HepG2 (cell line): Measurements from ENCODE around the gene FAM124A. TPM values are rescaled to one million over a fixed set of nuclear protein-coding genes. Genes with fewer than 3 reads are reported as not detected.

ENCODE experiments used
- ATAC-seq: fragments of 200-7000 bp; cut with Tn5 transposase; 3 replicates; pipeline ENCODE4 v1.9.1; 2020; ENCODE audit warnings: mild to moderate bottlenecking, moderate library complexity
- BruUV-seq: library from RNA; stranded (reverse); fragments of 400-500 nt; replicated peaks from 2 replicates; lab custom pipeline; 2021; lab: Mats Ljungman, UMichigan
- CTCF ChIA-PET: fragments of 300-600 bp; formaldehyde crosslinking; extraction: SDS; loops from one replicate; lab custom pipeline; 2021; ENCODE audit warnings: low total read pairs, inconsistent platforms, low intra/inter-chr PET ratio; lab: Yijun Ruan, JAX
- POLR2A ChIA-PET: fragments of 350-600 bp; sonication (Branson Sonifier 250); formaldehyde crosslinking; loops from one replicate; lab custom pipeline; 2020; ENCODE audit warnings: antibody characterized with exemption, inconsistent platforms; lab: Yijun Ruan, JAX
- DNase-seq: peaks from one replicate; pipeline ENCODE4 v3.0.0-alpha.2; 2015; ENCODE audit warnings: low spot score
- FAIRE-seq: peaks from 3 replicates; lab custom pipeline; 2011; peaks lifted over from hg19 to GRCh38; lab: Jason Lieb, UNC
- H2AFZ ChIP-seq: one replicate; pipeline ENCODE4 v1.6.1; 2011; ENCODE audit warnings: low read length, inconsistent platforms
- H3K27ac ChIP-seq: fragments of 300-600 bp; 3 replicates; pipeline ENCODE4 v1.8.0; 2011; ENCODE audit warnings: mixed run types, mild to moderate bottlenecking, mixed read lengths, low read length, inconsistent platforms; ENCODE audit not compliant: insufficient read depth; ENCODE audit errors: extremely low read length
- H3K27me3 ChIP-seq, 2 experiments: fragments of 200-600 bp in 1 of 2; 2 replicates in 1 of 2; 3 replicates in 1 of 2; pipeline versions ENCODE4 v1.6.0 to v1.8.0; 2011; ENCODE audit warnings: low read length in 2 of 2, mild to moderate bottlenecking in 2 of 2, moderate library complexity in 2 of 2, inconsistent platforms in 1 of 2; ENCODE audit not compliant: insufficient read depth in 2 of 2, control insufficient read depth in 1 of 2
- H3K36me3 ChIP-seq, 2 experiments: fragments of 200-600 bp in 1 of 2; replicated peaks in 1 of 2; 2 replicates in 1 of 2; 3 replicates in 1 of 2; pipeline versions ENCODE4 v1.5.1 to v1.8.0; 2011; ENCODE audit warnings: low read length in 2 of 2, inconsistent platforms in 1 of 2; ENCODE audit not compliant: insufficient read depth in 2 of 2, control insufficient read depth in 1 of 2
- H3K4me1 ChIP-seq: 2 replicates; pipeline ENCODE4 v1.5.1; 2012; ENCODE audit warnings: low read length, inconsistent platforms; ENCODE audit not compliant: insufficient read depth
- H3K4me2 ChIP-seq: 2 replicates; pipeline ENCODE4 v1.6.0; 2011; ENCODE audit warnings: low read depth, low read length, inconsistent platforms
- H3K4me3 ChIP-seq, 3 experiments: fragments of 200-600 bp in 1 of 3; sonication (generic), shearing (Covaris generic) in 1 of 3; replicated peaks in 1 of 3; 2 replicates each; pipeline ENCODE4 v1.5.1; 2011 to 2016; ENCODE audit warnings: low read length in 3 of 3, inconsistent platforms in 2 of 3, low read depth in 2 of 3, mild to moderate bottlenecking in 2 of 3, control low read depth in 1 of 3, mixed read lengths in 1 of 3; ENCODE audit not compliant: insufficient read depth in 1 of 3
- H3K79me2 ChIP-seq: one replicate; pipeline ENCODE4 v1.6.1; 2011; ENCODE audit warnings: low read length, inconsistent platforms; ENCODE audit not compliant: insufficient read depth
- H3K9ac ChIP-seq: 2 replicates; pipeline ENCODE4 v1.6.0; 2011; ENCODE audit warnings: mild to moderate bottlenecking, low read depth, low read length, inconsistent platforms; ENCODE audit not compliant: insufficient read depth
- H3K9me3 ChIP-seq: 2 replicates; pipeline ENCODE4 v1.5.1; 2012; ENCODE audit warnings: mild to moderate bottlenecking, low read length
- H4K20me1 ChIP-seq: 2 replicates; pipeline ENCODE4 v1.6.0; 2011; ENCODE audit warnings: inconsistent platforms, mild to moderate bottlenecking, low read length, moderate library complexity; ENCODE audit not compliant: insufficient read depth
- CREM ChIP-seq, 2 experiments: sonication (generic) in 1 of 2; formaldehyde crosslinking in 1 of 2; IDR thresholded peaks; 2 replicates each; pipeline versions ENCODE4 v1.4.0 to v1.6.1; 2016 to 2020; ENCODE audit warnings: antibody characterized with exemption in 1 of 2, mild to moderate bottlenecking in 1 of 2, missing genetic modification reagents in 1 of 2
- JARID2 ChIP-seq: sonication (generic); formaldehyde crosslinking; IDR thresholded peaks from 2 replicates; pipeline ENCODE4 v1.8.1; 2023; ENCODE audit warnings: missing genetic modification reagents, inconsistent platforms; ENCODE audit not compliant: insufficient replicate concordance
- MAF1 ChIP-seq: sonication (generic); formaldehyde crosslinking; IDR thresholded peaks from 2 replicates; pipeline ENCODE4 v1.5.0; 2020; ENCODE audit warnings: missing genetic modification reagents, borderline replicate concordance
- SMAD9 ChIP-seq: sonication (generic); formaldehyde crosslinking; IDR thresholded peaks from 2 replicates; pipeline ENCODE4 v1.5.1; 2020; ENCODE audit warnings: mild to moderate bottlenecking, missing genetic modification reagents
- ZNF547 ChIP-seq: sonication (generic); formaldehyde crosslinking; IDR thresholded peaks from 2 replicates; pipeline ENCODE4 v1.5.1; 2020; ENCODE audit warnings: mild to moderate bottlenecking, missing genetic modification reagents
- ZNF790 ChIP-seq: sonication (generic); formaldehyde crosslinking; IDR thresholded peaks from 2 replicates; pipeline ENCODE4 v1.8.0; 2022; ENCODE audit warnings: missing genetic modification reagents, mild to moderate bottlenecking, borderline replicate concordance
- WGBS: methylation state at CpG from one replicate; pipeline ENCODE4 v1.1.6; 2017; ENCODE audit warnings: low lambda C conversion rate; 5-methylcytosine and 5-hydroxymethylcytosine counted together
- in situ Hi-C: cut with HindIII; loops from 2 replicates; pipeline ENCODE4 v1.10.0; 2017; ENCODE audit warnings: low pct_unique_long_range_greater_than_20kb; ENCODE audit not compliant: extremely low pct_ligation_motif_present
- intact Hi-C: fragments of 100-400 bp; cut with micrococcal nuclease; formaldehyde crosslinking; loops from one replicate; pipeline ENCODE4 v1.10.0; 2022; ENCODE audit not compliant: unreplicated experiment
- polyA plus RNA-seq, 8 experiments: library from polyadenylated mRNA; depleted of rRNA in 3 of 8; stranded (reverse) in 7 of 8; unstranded in 1 of 8; fragments of >200 nt; fragmentation: Illumina TruSeq in 4 of 8; extraction: Trizol in 4 of 8; gene quantifications; 2 replicates each; pipeline versions ENCODE4 v1.2.1 to v1.2.3, GENCODE V29; 2011 to 2016; ENCODE audit warnings: low read depth in 4 of 8, missing spikeins in 1 of 8, mixed read lengths in 1 of 8; ENCODE audit not compliant: insufficient read depth in 1 of 8
- total RNA-seq, 5 experiments: library from RNA; depleted of rRNA; stranded (reverse); fragments of >200 nt; fragmentation: Illumina TruSeq; extraction: Trizol; gene quantifications; 2 replicates each; pipeline ENCODE4 v1.2.3, GENCODE V29; 2016; ENCODE audit warnings: low read depth in 1 of 5
- TF ChIP-seq, protein P1 (sequence below): sonication (generic); formaldehyde crosslinking; conservative IDR thresholded peaks from 2 replicates; pipeline ENCODE4 v1.8.0; 2022; ENCODE audit warnings: mild to moderate bottlenecking, moderate library complexity, missing genetic modification reagents
- TF ChIP-seq, protein P2 (sequence below): sonication (generic); formaldehyde crosslinking; IDR thresholded peaks from 2 replicates; pipeline ENCODE4 v1.4.0; 2020; ENCODE audit warnings: missing genetic modification reagents, mild to moderate bottlenecking, borderline replicate concordance
- TF ChIP-seq, protein P3 (sequence below): sonication (generic); formaldehyde crosslinking; IDR thresholded peaks from 2 replicates; pipeline ENCODE4 v1.4.0; 2020; ENCODE audit warnings: low read depth, missing genetic modification reagents
- TF ChIP-seq, protein P4 (sequence below): IDR thresholded peaks from 2 replicates; pipeline ENCODE4 v1.6.1; 2016; ENCODE audit warnings: missing biosample characterization, missing genetic modification reagents, low read depth
- TF ChIP-seq, protein P5 (sequence below): sonication (generic); formaldehyde crosslinking; IDR thresholded peaks from 2 replicates; pipeline ENCODE4 v1.9.0; 2022; ENCODE audit warnings: low read depth, missing genetic modification reagents

The FAM124A gene
- total and polyA plus RNA-seq, 2 of the 13 experiments (the other 11 are each of a cell fraction or from before 2014, with no cell fraction given) = not detected

DNA sequence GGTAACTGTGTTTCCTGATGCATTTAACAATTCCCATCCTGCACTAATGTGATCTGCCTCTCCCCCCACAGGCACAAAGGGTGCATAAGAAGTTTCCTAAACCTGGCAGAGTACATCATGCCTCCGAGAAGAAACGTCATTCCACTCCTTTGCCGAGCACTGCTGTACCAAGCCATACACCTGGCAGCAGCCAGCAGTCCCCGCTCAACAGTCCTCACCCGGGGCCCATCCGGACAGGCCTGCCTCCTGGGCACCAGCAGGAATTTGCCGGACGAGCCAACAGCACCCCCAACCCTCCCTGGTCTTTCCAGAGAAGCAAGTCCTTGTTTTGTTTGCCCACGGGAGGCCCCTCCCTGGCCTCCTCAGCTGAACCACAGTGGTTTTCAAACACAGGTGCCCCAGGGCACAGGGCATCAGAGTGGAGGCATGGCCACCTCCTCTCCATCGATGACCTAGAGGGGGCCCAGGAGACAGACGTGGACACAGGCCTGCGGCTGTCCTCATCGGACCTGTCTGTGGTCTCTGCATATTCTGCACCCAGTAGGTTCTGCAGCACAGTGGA is 58.3 kb downstream of the FAM124A start:
- ChIA-PET CTCF (no interaction called here), POLR2A (no interaction called here)
- no TSS peak for BruUV-seq
- in situ Hi-C loops (loop anchor here (10.0 kb wide), 1 partner anchor 126 kb away; no protein-coding TSS in a partner anchor), intact Hi-C loops (no loop called here)
- Histone ChIP-seq H3K79me2 (no peaks in the 10 kb centered on the region), H3K27ac (no peak overlapping the region), H3K36me3 (no peaks in the 10 kb centered on the region), H3K9me3 (no peaks in the 10 kb centered on the region), H3K4me1 (no peaks in the 10 kb centered on the region), H4K20me1 (no peaks in the 10 kb centered on the region), H3K9ac (no peak overlapping the region), H3K4me2 (no peak overlapping the region), H3K27me3 (peaks cover 4 to 28% of the 10 kb centered on the region in 2 experiments; a peak in 4 of 5 replicates), H2AFZ (no peak overlapping the region), H3K4me3 (no peak overlapping the region)
- no peak for DNase-seq
- no peak for ATAC-seq
- 0% methylated on average over 2 of the region's 13 CpGs for WGBS
- no peak for FAIRE-seq
- TF ChIP-seq, protein P1, sequence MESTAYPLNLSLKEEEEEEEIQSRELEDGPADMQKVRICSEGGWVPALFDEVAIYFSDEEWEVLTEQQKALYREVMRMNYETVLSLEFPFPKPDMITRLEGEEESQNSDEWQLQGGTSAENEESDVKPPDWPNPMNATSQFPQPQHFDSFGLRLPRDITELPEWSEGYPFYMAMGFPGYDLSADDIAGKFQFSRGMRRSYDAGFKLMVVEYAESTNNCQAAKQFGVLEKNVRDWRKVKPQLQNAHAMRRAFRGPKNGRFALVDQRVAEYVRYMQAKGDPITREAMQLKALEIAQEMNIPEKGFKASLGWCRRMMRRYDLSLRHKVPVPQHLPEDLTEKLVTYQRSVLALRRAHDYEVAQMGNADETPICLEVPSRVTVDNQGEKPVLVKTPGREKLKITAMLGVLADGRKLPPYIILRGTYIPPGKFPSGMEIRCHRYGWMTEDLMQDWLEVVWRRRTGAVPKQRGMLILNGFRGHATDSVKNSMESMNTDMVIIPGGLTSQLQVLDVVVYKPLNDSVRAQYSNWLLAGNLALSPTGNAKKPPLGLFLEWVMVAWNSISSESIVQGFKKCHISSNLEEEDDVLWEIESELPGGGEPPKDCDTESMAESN (CRISPR knock-in tag) = no peak
- TF ChIP-seq ZNF790 (CRISPR knock-in tag) (no peak), JARID2 (no peak), SMAD9 (CRISPR knock-in tag) (no peak), MAF1 (no peak), CREM (IDR thresholded peaks at IDR 0.05) (no peak), CREM (CRISPR knock-in tag; IDR thresholded peaks at IDR 0.05) (no peak), ZNF547 (CRISPR knock-in tag) (no peak)
- TF ChIP-seq, protein P2, sequence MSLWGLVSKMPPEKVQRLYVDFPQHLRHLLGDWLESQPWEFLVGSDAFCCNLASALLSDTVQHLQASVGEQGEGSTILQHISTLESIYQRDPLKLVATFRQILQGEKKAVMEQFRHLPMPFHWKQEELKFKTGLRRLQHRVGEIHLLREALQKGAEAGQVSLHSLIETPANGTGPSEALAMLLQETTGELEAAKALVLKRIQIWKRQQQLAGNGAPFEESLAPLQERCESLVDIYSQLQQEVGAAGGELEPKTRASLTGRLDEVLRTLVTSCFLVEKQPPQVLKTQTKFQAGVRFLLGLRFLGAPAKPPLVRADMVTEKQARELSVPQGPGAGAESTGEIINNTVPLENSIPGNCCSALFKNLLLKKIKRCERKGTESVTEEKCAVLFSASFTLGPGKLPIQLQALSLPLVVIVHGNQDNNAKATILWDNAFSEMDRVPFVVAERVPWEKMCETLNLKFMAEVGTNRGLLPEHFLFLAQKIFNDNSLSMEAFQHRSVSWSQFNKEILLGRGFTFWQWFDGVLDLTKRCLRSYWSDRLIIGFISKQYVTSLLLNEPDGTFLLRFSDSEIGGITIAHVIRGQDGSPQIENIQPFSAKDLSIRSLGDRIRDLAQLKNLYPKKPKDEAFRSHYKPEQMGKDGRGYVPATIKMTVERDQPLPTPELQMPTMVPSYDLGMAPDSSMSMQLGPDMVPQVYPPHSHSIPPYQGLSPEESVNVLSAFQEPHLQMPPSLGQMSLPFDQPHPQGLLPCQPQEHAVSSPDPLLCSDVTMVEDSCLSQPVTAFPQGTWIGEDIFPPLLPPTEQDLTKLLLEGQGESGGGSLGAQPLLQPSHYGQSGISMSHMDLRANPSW (CRISPR knock-in tag) = no peak
- TF ChIP-seq, protein P3, sequence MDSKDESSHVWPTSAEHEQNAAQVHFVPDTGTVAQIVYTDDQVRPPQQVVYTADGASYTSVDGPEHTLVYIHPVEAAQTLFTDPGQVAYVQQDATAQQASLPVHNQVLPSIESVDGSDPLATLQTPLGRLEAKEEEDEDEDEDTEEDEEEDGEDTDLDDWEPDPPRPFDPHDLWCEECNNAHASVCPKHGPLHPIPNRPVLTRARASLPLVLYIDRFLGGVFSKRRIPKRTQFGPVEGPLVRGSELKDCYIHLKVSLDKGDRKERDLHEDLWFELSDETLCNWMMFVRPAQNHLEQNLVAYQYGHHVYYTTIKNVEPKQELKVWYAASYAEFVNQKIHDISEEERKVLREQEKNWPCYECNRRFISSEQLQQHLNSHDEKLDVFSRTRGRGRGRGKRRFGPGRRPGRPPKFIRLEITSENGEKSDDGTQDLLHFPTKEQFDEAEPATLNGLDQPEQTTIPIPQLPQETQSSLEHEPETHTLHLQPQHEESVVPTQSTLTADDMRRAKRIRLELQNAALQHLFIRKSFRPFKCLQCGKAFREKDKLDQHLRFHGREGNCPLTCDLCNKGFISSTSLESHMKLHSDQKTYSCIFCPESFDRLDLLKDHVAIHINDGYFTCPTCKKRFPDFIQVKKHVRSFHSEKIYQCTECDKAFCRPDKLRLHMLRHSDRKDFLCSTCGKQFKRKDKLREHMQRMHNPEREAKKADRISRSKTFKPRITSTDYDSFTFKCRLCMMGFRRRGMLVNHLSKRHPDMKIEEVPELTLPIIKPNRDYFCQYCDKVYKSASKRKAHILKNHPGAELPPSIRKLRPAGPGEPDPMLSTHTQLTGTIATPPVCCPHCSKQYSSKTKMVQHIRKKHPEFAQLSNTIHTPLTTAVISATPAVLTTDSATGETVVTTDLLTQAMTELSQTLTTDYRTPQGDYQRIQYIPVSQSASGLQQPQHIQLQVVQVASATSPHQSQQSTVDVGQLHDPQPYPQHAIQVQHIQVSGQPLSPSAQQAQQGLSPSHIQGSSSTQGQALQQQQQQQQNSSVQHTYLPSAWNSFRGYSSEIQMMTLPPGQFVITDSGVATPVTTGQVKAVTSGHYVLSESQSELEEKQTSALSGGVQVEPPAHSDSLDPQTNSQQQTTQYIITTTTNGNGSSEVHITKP (CRISPR knock-in tag) = no peak
- TF ChIP-seq, protein P4, sequence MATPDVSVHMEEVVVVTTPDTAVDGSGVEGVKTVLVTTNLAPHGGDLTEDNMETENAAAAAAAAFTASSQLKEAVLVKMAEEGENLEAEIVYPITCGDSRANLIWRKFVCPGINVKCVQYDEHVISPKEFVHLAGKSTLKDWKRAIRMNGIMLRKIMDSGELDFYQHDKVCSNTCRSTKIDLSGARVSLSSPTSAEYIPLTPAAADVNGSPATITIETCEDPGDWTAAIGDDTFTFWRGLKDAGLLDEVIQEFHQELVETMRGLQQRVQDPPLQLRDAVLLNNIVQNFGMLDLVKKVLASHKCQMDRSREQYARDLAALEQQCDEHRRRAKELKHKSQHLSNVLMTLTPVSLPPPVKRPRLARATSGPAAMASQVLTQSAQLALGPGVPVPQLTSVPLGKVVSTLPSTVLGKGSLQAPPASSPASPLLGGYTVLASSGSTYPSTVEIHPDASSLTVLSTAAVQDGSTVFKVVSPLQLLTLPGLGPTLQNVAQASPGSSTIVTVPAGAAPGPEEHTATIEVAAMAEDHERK (CRISPR knock-in tag) = no peak
- TF ChIP-seq, protein P5, sequence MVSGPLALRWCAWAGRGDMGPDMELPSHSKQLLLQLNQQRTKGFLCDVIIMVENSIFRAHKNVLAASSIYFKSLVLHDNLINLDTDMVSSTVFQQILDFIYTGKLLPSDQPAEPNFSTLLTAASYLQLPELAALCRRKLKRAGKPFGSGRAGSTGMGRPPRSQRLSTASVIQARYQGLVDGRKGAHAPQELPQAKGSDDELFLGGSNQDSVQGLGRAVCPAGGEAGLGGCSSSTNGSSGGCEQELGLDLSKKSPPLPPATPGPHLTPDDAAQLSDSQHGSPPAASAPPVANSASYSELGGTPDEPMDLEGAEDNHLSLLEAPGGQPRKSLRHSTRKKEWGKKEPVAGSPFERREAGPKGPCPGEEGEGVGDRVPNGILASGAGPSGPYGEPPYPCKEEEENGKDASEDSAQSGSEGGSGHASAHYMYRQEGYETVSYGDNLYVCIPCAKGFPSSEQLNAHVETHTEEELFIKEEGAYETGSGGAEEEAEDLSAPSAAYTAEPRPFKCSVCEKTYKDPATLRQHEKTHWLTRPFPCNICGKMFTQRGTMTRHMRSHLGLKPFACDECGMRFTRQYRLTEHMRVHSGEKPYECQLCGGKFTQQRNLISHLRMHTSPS (CRISPR knock-in tag) = no peak
